GM19452 (cell line): Measurements from ENCODE around the gene FEZF2.

Experiments
- ATAC-seq: cut with Tn5 transposase; IDR thresholded peaks from one replicate; pipeline ENCODE4 v1.9.1; 2021; ENCODE audit not compliant: unreplicated experiment

FEZF2 gene

DNA sequence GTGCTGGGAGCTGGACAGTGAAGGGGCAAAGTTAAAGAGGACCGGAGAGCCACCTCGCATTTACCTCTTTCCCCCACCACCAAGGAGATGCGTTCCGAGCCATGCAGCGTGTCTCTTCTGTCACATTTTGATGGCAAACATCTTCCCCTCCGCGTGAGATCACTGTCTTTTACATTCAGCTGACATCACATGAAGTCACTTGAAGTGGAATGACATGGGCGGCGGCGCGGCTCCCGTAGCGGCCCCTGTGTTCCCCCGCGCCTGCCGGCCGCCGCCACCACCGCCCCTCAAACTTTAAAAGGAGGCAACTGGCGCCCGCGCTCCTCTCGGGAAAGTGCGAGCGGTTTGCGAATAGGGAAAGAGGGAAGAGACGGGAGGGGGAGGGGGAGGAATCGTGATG, at the start of gene FEZF2:
Gene FEZF2 (minus strand): TSS at position 336 of the 400 bp plus-strand sequence. CDS start 682 bp downstream, outside the sequence.
- no peak for ATAC-seq

GRCh38 chr3:62421207-62421606, 47.9 kb upstream of the FEZF2 start:
- no peak for ATAC-seq

GRCh38 chr3:62416144-62416543, 42.8 kb upstream of the FEZF2 start:
- ATAC-seq, result no peak

DNA sequence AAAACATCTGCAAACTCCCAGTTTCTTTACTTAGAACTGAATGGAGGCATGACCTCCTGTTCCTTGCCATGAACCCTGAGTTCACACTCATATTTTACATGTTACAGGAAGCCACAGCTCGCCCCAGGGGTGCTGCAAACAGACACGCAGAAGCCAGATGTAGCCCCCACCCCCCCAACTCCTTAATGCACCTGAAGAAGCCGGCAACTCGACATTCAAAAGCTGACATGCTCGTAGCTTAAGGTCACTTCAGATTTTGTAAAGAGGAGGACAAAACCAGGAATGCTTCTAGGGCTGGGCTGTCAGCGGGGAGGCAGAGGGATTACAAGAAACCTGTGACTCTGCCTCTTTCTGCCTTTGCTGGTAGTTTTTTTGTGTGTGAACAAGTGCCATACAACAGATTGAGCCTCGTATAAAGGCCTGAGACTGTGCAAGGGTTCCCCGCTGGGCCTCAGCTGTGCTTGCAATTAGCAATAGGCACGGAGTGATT, 42.0 kb upstream of the FEZF2 start:
- no peak for ATAC-seq

GRCh38 chr3:62414786-62415185, 41.4 kb upstream of the FEZF2 start:
- no peak for ATAC-seq

- no peak for ATAC-seq
These were observed 40.3 kb upstream of the FEZF2 start for GRCh38 chr3:62413687-62414086.

GRCh38 chr3:62406945-62407344, 33.6 kb upstream of the FEZF2 start:
- no peak for ATAC-seq

- ATAC-seq, result no peak
These were observed 32.2 kb upstream of the FEZF2 start for GRCh38 chr3:62405566-62405965.

GRCh38 chr3:62405135-62405534, 31.8 kb upstream of the FEZF2 start:
- ATAC-seq, result no peak

DNA sequence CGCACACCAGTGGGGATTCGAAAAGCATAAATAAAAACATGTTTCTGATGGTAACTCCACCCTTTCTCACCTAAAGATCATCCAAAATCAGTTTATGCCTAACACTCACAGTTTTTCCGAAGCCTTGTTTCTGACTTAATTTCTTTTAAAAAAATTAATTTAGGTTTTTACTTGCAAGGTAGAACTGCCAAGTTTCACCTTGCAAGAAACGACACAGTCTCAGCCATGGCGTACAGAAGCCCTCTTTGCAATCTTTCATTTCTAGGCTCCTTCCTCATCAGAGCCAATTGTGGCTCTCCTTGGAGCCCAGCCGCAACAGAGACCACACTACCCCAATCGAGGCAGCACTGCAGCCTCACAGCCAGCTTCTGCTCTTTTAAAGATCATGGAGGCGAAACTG, 31.0 kb upstream of the FEZF2 start:
- ATAC-seq, result no peak

GRCh38 chr3:62403765-62404164, 30.4 kb upstream of the FEZF2 start:
- ATAC-seq, result no peak

- ATAC-seq, result no peak
These were observed 19.4 kb upstream of the FEZF2 start for GRCh38 chr3:62392626-62393292.

GRCh38 chr3:62387251-62387650, 13.9 kb upstream of the FEZF2 start:
- no peak for ATAC-seq

GRCh38 chr3:62379321-62379798, 6.0 kb upstream of the FEZF2 start:
- no peak for ATAC-seq

DNA sequence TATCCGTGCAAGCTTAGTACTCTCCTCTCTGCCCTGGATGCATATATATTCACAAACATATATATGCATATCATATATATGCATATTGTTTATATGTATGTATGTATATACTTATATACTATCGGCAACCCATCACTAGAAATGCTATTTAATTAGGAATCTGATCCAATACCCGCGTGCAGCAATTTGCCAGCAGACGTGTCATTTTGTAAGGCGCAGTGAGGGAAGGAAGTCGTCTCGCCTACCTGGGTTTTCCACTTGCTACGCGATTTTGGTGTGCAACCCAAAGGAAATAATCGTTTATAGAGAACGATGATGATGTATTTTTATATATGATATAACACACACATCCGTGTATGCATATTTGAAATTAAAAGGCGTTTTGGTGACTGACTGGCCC, 5.6 kb upstream of the FEZF2 start:
- ATAC-seq, result no peak

- ATAC-seq, result no peak
These were observed 5.0 kb upstream of the FEZF2 start for GRCh38 chr3:62378311-62378789.

- ATAC-seq, result no peak
These were observed 3.8 kb upstream of the FEZF2 start for GRCh38 chr3:62376906-62377877.

- no peak for ATAC-seq
These were observed 3.0 kb upstream of the FEZF2 start for GRCh38 chr3:62376454-62376720.

DNA sequence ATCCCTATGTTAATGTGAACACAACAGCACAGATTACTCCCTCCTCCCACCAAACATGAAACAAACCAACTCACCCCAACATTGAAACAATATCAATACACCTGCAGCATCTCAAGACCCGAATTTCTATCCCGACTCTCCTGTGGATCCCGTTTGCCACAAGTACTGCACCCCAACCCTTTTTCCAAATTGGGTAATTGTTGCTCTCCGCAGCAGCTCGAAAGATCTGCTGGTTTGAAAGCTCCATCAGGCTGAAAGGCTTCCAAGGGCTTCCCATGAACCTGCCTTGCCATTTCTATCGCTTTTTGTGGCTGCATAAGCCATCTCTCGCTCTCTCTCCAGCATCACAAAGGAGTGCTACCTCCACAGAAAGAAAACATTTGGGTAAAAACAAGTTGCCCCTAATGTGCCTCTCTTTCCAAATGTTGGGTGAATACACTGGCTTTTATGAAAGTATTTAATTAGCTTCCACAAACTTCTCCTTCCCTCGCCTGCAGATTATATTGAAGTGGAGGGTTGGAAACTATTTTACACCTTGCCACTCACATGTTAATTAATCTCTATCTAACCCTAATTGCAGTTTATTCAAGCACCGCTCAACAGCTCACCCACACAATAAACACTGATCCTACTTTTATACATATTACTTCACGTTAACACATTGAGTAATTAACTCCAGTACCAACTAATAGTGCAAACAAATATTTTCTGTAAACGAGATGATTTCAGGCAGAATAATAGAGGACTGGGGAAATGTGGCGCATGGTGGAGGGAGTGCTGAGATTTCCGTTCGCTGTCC, 2.5 kb upstream of the FEZF2 start:
- no peak for ATAC-seq

- no peak for ATAC-seq
These were observed 1.2 kb upstream of the FEZF2 start for GRCh38 chr3:62374341-62375218.
